NT2/D1 (cell line): ENCODE measurements around the gene NPAS2.

Experiments
- DNase-seq: peaks from one replicate; pipeline ENCODE4 v3.0.0-alpha.2; 2011; ENCODE audit warnings: low read depth, low spot score
- H3K27me3 ChIP-seq: 2 replicates; pipeline ENCODE4 v1.6.0; 2011; ENCODE audit warnings: mild to moderate bottlenecking; ENCODE audit not compliant: insufficient read length, insufficient read depth
- H3K36me3 ChIP-seq: 2 replicates; pipeline ENCODE4 v1.6.1; 2011; ENCODE audit warnings: mild to moderate bottlenecking, low read length, mixed read lengths; ENCODE audit not compliant: insufficient read depth, insufficient read length
- H3K4me1 ChIP-seq: 2 replicates; pipeline ENCODE4 v1.5.1; 2011; ENCODE audit not compliant: insufficient read depth, insufficient read length
- H3K4me3 ChIP-seq: 2 replicates; pipeline ENCODE4 v1.5.1; 2011; ENCODE audit warnings: low read depth; ENCODE audit not compliant: insufficient read length
- H3K9ac ChIP-seq: 2 replicates; pipeline ENCODE4 v1.6.0; 2011; ENCODE audit warnings: low read depth; ENCODE audit not compliant: insufficient read length
- H3K9me3 ChIP-seq: 2 replicates; pipeline ENCODE4 v1.5.1; 2011; ENCODE audit warnings: mild to moderate bottlenecking, low read length; ENCODE audit not compliant: insufficient read depth
- SUZ12 ChIP-seq: IDR thresholded peaks from 2 replicates; pipeline ENCODE4 v1.6.1; 2011; ENCODE audit not compliant: insufficient read length, insufficient read depth; ENCODE audit errors: extremely low read depth
- YY1 ChIP-seq: IDR thresholded peaks from 2 replicates; pipeline ENCODE4 v1.6.1; 2011; ENCODE audit not compliant: insufficient read length, insufficient read depth
- ZNF274 ChIP-seq: IDR thresholded peaks from 2 replicates; pipeline ENCODE4 v1.6.1; 2011; ENCODE audit warnings: mild to moderate bottlenecking, low read depth, low read length

The NPAS2 gene

GRCh38 chr2:100983684-100984310 lies 163.9 kb downstream of the NPAS2 start:
- Histone ChIP-seq H3K27me3 (no peaks in the 10 kb centered on the region), H3K9me3 (no peaks in the 10 kb centered on the region), H3K36me3 (no peaks in the 10 kb centered on the region), H3K9ac (no peak overlapping the region), H3K4me3 (no peak overlapping the region), H3K4me1 (peaks cover 11% of the 10 kb centered on the region)
- DNase-seq = no peak
- TF ChIP-seq ZNF274 (no peak), SUZ12 (no peak), YY1 (no peak)

GRCh38 chr2:100984892-100985307 lies 165.0 kb downstream of the NPAS2 start:
- H3K4me3 ChIP-seq = no peak overlapping the region
- no peak overlapping the region for H3K9ac ChIP-seq
- H3K27me3 ChIP-seq = no peaks in the 10 kb centered on the region
- no peaks in the 10 kb centered on the region for H3K9me3 ChIP-seq
- DNase-seq = peak; percentile 78
- TF ChIP-seq YY1 (no peak), ZNF274 (no peak), SUZ12 (no peak)
- no peaks in the 10 kb centered on the region for H3K36me3 ChIP-seq
- peaks cover 11% of the 10 kb centered on the region for H3K4me1 ChIP-seq

GRCh38 chr2:100986157-100986556 lies 166.2 kb downstream of the NPAS2 start:
- DNase-seq = no peak
- Histone ChIP-seq H3K9ac (no peak overlapping the region), H3K4me3 (no peak overlapping the region), H3K36me3 (no peaks in the 10 kb centered on the region), H3K9me3 (no peaks in the 10 kb centered on the region), H3K4me1 (peaks cover 11% of the 10 kb centered on the region), H3K27me3 (no peaks in the 10 kb centered on the region)
- no peak for TF ChIP-seq SUZ12
- no peak for TF ChIP-seq YY1
- TF ChIP-seq ZNF274 = no peak

DNA sequence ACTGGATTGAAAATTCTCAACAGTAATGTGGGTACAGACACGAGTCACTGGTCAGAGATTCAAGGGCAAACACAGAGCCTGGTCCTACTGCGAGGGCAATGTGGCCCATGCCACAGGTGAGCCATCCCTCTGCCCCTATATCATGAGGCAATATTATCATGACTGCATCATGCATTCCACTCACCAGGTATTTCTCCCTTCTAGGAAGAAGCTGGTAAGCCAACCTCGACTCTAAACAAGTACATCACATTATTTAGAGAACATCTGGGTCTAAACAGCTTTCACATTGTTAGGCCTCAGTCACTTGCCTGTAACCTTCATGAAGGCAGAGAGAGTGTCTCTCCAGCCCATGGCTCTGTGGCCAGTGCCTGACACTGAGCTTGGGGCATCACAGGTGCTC lies 167.6 kb downstream of the NPAS2 start:
- peaks cover 5% of the 10 kb centered on the region for H3K4me1 ChIP-seq
- H3K9ac ChIP-seq = no peak overlapping the region
- TF ChIP-seq ZNF274 (no peak), YY1 (no peak), SUZ12 (no peak)
- DNase-seq = no peak
- H3K36me3 ChIP-seq = no peaks in the 10 kb centered on the region
- H3K4me3 ChIP-seq = no peak overlapping the region
- H3K9me3 ChIP-seq = no peaks in the 10 kb centered on the region
- H3K27me3 ChIP-seq = no peaks in the 10 kb centered on the region

- Histone ChIP-seq H3K9ac (no peak overlapping the region), H3K4me3 (no peak overlapping the region), H3K9me3 (no peaks in the 10 kb centered on the region), H3K4me1 (peaks cover 3% of the 10 kb centered on the region), H3K27me3 (no peaks in the 10 kb centered on the region), H3K36me3 (no peaks in the 10 kb centered on the region)
- DNase-seq = no peak
- no peak for TF ChIP-seq ZNF274
- TF ChIP-seq SUZ12 = no peak
- no peak for TF ChIP-seq YY1
Measured at GRCh38 chr2:100987974-100988373, 168.0 kb downstream of the NPAS2 start.

DNA sequence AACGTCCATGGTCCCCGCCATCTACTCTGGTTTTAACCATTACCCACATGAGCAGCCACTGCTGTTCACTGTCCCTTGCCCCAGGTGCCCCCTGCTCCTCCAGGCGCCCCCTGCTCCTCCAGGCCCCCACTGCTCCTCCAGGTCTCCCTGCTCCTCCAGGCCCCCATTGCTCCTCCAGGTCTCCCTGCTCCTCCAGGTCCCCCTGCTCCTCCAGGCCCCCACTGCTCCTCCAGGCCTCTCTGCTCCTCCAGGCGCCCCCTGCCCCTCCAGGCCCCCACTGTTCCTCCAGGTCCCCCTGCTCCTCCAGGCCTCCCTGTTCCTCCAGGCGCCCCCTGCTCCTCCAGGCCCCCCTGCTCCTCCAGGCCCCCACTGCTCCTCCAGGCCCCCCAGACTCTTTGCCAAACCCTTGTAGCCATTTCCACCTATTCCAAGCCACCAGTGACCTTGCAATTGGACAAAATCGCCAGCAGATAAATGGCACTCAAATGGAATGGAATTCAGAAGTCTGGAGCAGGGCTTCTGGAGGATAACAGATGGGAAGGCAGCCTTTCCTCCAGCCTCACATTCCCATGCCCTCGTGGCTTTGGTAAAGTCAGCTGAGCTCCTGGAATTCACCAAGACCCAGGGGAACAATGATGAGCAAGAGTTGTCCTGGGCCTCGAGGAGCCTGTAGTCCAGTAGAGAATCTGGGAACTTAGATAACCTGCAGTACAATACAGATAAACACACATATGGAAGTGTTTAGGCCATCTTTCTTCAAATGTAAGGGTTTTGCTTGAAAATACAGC lies 168.9 kb downstream of the NPAS2 start:
- H3K4me3 ChIP-seq = no peak overlapping the region
- no peaks in the 10 kb centered on the region for H3K36me3 ChIP-seq
- no peak for TF ChIP-seq YY1
- no peak for TF ChIP-seq ZNF274
- TF ChIP-seq SUZ12 = no peak
- DNase-seq = no peak
- no peaks in the 10 kb centered on the region for H3K9me3 ChIP-seq
- no peak overlapping the region for H3K9ac ChIP-seq
- no peaks in the 10 kb centered on the region for H3K27me3 ChIP-seq
- H3K4me1 ChIP-seq = peaks cover 3% of the 10 kb centered on the region

GRCh38 chr2:100989666-100990065 lies 169.7 kb downstream of the NPAS2 start:
- Histone ChIP-seq H3K36me3 (no peaks in the 10 kb centered on the region), H3K4me1 (peaks cover 3% of the 10 kb centered on the region), H3K9ac (no peak overlapping the region), H3K4me3 (no peak overlapping the region), H3K9me3 (no peaks in the 10 kb centered on the region), H3K27me3 (no peaks in the 10 kb centered on the region)
- DNase-seq = no peak
- TF ChIP-seq ZNF274 (no peak), YY1 (no peak), SUZ12 (no peak)
